Epithelial cell of esophagus (primary cell): ENCODE measurements around the gene CENPB.

Experiments
- DNase-seq: peaks from one replicate; pipeline ENCODE4 v3.0.0; 2010; ENCODE audit warnings: low read depth
- H3K4me3 ChIP-seq: 2 replicates; pipeline ENCODE4 v1.5.1; 2011; ENCODE audit warnings: mild to moderate bottlenecking, low read length, control low read depth
- TF ChIP-seq, protein P1 (sequence below): IDR thresholded peaks from 2 replicates; pipeline ENCODE4 v1.5.1; 2011; ENCODE audit warnings: low read depth, mild to moderate bottlenecking, low read length, control low read depth, inconsistent platforms; ENCODE audit not compliant: insufficient read depth; ENCODE audit errors: missing control alignments

Gene CENPB

DNA sequence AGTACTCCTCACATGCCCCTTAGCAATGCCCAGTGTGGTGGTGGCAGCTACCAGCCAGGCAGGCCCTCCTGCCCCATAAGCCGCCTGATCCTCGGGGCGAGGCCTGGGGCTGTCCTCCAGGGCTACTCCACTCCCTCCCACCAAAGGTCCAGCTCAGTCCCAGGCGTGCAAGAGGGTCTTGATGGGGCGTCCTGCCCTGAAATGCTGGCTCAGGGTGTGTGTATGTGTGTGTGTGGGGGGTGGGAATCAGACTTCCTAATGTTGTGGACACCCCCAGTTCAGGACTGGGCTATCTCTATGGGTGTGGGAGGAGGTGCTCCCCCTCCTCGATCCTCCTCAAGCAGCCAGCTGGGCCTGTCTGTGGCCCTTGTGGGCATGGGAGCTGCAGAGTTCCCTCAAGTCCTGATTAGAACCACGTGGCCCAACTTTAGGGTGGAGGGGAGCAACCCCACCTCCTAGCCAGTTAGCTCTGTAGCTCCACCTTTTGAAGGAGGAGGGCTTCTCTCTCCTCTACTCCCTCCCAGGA is 46.6 kb downstream of the CENPB start:
- DNase-seq = no peak
- TF ChIP-seq, protein P1, sequence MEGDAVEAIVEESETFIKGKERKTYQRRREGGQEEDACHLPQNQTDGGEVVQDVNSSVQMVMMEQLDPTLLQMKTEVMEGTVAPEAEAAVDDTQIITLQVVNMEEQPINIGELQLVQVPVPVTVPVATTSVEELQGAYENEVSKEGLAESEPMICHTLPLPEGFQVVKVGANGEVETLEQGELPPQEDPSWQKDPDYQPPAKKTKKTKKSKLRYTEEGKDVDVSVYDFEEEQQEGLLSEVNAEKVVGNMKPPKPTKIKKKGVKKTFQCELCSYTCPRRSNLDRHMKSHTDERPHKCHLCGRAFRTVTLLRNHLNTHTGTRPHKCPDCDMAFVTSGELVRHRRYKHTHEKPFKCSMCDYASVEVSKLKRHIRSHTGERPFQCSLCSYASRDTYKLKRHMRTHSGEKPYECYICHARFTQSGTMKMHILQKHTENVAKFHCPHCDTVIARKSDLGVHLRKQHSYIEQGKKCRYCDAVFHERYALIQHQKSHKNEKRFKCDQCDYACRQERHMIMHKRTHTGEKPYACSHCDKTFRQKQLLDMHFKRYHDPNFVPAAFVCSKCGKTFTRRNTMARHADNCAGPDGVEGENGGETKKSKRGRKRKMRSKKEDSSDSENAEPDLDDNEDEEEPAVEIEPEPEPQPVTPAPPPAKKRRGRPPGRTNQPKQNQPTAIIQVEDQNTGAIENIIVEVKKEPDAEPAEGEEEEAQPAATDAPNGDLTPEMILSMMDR = no peak
- H3K4me3 ChIP-seq = no peak overlapping the region

DNA sequence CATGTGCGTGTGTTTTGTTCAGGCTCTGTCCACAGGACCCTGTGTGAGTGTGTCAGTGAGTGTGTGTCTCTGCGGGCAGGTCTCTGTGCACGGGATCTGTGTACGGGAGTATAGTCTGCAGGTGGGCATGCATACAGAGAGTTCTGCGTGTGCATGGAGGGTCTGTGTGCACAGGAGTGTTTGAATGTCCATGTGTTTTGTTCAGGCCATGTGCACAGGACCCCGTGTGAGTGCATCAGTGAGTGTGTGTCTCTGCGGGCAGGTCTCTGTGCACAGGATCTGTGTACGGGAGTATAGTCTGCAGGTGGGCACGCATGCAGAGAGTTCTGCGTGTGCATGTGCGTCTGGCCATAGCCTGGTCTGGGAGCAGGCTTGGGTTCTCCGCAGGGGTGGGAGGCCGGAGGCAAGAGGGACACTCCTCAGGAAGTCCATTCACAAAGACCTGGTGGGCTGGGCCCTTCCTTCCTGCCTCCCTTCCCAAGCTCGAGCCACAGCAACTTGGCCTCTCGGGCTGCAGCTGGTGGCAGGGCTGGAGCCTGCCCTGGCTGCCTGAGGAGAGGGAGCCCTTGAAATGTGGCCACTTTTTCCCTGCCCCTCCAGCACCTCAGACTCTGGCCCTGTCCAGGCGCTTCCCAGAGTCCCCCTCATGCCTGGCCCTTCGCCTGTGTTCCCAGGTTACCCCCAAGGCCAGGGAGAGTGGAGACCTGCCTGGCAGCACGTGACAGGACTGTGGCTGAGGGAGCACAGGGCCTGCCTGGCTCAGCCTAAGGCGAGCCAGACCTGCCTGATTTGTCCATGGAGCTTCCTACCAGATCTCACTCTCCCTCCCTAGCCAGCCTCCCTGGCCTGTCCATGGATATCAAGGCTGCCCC is 47.2 kb downstream of the CENPB start:
- no peak for DNase-seq
- TF ChIP-seq, protein P1 = no peak

GRCh38 chr20:3738111-3739053 is 48.2 kb downstream of the CENPB start:
- no peak for DNase-seq
- TF ChIP-seq, protein P1 = no peak
- no peak overlapping the region for H3K4me3 ChIP-seq

More for the DNA sequence above, 47.2 kb downstream of the CENPB start:
- H3K4me3 ChIP-seq = no peak overlapping the region

- TF ChIP-seq, protein P1 = no peak
- no peak for DNase-seq
- H3K4me3 ChIP-seq = no peak overlapping the region
Observed at GRCh38 chr20:3735768-3736167, 50.8 kb downstream of the CENPB start.

DNA sequence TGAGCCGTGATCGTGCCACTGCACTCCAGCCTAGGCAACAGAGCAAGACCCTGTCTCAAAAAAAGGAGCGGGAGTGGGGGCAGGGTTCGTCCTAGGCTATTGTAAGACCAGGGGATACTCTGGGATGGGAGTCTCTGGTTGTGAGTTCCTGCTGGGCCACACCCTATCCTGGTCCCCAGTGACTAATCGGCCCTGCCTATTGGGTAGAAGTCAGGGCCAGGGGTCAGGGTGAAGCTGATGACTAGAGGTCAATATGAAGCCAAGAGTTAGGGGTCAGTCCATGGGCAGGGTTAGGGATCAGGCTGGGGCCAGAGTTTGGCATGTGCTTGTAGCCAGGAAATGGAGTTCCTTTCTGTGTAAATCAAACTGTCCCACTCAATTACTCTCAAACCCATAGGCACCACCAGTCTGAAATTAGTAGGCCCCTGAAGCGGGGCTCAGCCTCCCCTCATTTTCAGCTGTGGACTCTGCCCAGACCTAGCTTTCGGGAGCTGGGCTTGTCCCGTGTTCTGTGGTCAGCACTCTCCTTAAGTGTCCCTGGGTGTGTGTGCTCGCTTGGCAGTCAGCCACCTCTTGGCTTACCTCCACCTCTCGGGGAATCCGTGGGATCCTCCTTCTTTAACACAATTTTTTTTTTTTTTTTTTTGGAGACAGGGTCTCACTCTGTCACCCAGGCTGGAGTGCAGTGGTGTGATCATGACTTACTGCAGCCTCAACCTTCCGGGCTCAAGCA is 52.3 kb downstream of the CENPB start:
- H3K4me3 ChIP-seq = no peak overlapping the region
- DNase-seq = no peak
- TF ChIP-seq, protein P1 = no peak
